SK-N-SH treated with all-trans-retinoic acid at 6 μM for 48 hours (cell line): ENCODE results near the gene ZNF398.

Source experiments
- CSDC2 ChIP-seq: fragments of 250-450 bp; sonication (Bioruptor Pico); IDR thresholded peaks from 2 replicates; pipeline ENCODE4 v1.5.0; 2020; ENCODE audit warnings: mild to moderate bottlenecking, moderate library complexity
- PPARA ChIP-seq: fragments of 250-450 bp; sonication (Bioruptor Pico); IDR thresholded peaks from 2 replicates; pipeline ENCODE4 v1.5.0; 2020; ENCODE audit warnings: mild to moderate bottlenecking, borderline replicate concordance

GRCh38 chr7:149104214-149104613 is 43.0 kb upstream of the ZNF398 start:
- TF ChIP-seq PPARA (CRISPR knock-in tag) (no peak), CSDC2 (CRISPR knock-in tag) (no peak)
